GM06990 (cell line): ENCODE results near the gene AKT1S1.

Experiments used
- DNase-seq: peaks from one replicate; pipeline ENCODE4 v3.0.0-alpha.2; 2011; ENCODE audit not compliant: insufficient read length; ENCODE audit errors: extremely low read depth
- H3K27me3 ChIP-seq: replicated peaks from 2 replicates; pipeline ENCODE4 v1.6.0; 2011; ENCODE audit warnings: low read length; ENCODE audit not compliant: control insufficient read depth, insufficient read depth
- H3K36me3 ChIP-seq: 2 replicates; pipeline ENCODE4 v1.5.1; 2011; ENCODE audit warnings: low read length; ENCODE audit not compliant: control insufficient read depth, insufficient read depth
- H3K4me3 ChIP-seq: replicated peaks from 2 replicates; pipeline ENCODE4 v1.5.1; 2011; ENCODE audit warnings: low read depth, mild to moderate bottlenecking, control low read depth, low read length
- TF ChIP-seq, protein P1 (sequence below): IDR thresholded peaks from 2 replicates; pipeline ENCODE4 v1.5.1; 2011; ENCODE audit warnings: low read length, control low read depth, mild to moderate bottlenecking, inconsistent platforms; ENCODE audit not compliant: insufficient read depth, poor library complexity, severe bottlenecking

The AKT1S1 gene

GRCh38 chr19:49915271-49915670 lies 38.1 kb upstream of the AKT1S1 start:
- no peaks in the 10 kb centered on the region for H3K27me3 ChIP-seq
- no peak overlapping the region for H3K4me3 ChIP-seq
- peaks cover 29% of the 10 kb centered on the region for H3K36me3 ChIP-seq
- TF ChIP-seq, protein P1, sequence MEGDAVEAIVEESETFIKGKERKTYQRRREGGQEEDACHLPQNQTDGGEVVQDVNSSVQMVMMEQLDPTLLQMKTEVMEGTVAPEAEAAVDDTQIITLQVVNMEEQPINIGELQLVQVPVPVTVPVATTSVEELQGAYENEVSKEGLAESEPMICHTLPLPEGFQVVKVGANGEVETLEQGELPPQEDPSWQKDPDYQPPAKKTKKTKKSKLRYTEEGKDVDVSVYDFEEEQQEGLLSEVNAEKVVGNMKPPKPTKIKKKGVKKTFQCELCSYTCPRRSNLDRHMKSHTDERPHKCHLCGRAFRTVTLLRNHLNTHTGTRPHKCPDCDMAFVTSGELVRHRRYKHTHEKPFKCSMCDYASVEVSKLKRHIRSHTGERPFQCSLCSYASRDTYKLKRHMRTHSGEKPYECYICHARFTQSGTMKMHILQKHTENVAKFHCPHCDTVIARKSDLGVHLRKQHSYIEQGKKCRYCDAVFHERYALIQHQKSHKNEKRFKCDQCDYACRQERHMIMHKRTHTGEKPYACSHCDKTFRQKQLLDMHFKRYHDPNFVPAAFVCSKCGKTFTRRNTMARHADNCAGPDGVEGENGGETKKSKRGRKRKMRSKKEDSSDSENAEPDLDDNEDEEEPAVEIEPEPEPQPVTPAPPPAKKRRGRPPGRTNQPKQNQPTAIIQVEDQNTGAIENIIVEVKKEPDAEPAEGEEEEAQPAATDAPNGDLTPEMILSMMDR = no peak
- DNase-seq = no peak

- H3K4me3 ChIP-seq = no peak overlapping the region
- no peaks in the 10 kb centered on the region for H3K27me3 ChIP-seq
- no peak for DNase-seq
- H3K36me3 ChIP-seq = peaks cover 41% of the 10 kb centered on the region
- TF ChIP-seq, protein P1 = no peak
These were observed 36.6 kb upstream of the AKT1S1 start for GRCh38 chr19:49913720-49914119.

- TF ChIP-seq, protein P1 = peak; percentile 26
- no peak overlapping the region for H3K4me3 ChIP-seq
- DNase-seq = no peak
These were observed 36.0 kb upstream of the AKT1S1 start for GRCh38 chr19:49912965-49913685.

GRCh38 chr19:49911381-49912145 lies 34.4 kb upstream of the AKT1S1 start:
- Histone ChIP-seq H3K4me3 (no peak overlapping the region), H3K27me3 (no peaks in the 10 kb centered on the region), H3K36me3 (peaks cover 34% of the 10 kb centered on the region)
- TF ChIP-seq, protein P1 = no peak
- no peak for DNase-seq

More at GRCh38 chr19:49912965-49913685, 36.0 kb upstream of the AKT1S1 start:
- peaks cover 42% of the 10 kb centered on the region for H3K36me3 ChIP-seq
- no peaks in the 10 kb centered on the region for H3K27me3 ChIP-seq

DNA sequence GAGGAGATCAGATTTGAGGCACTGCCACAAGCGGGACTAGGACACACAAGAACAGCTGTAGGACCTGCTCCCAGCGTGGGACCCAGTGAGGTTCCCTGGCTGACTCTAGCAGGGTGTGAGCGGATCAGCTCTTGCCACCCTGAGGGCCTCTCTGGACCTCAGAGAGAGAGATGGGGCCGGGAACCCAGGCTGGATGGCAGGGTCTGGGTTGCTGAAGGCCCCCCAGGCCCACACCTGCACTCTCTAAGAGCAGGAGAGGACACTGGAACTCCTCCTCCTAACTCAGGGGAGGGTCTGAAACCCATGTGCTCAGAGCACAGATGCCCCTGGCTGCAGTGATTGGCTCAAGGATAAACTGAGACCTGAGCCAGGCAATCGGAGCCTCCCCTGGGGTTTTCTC lies 33.0 kb upstream of the AKT1S1 start:
- TF ChIP-seq, protein P1 = no peak
- Histone ChIP-seq H3K27me3 (no peaks in the 10 kb centered on the region), H3K4me3 (no peak overlapping the region), H3K36me3 (peaks cover 30% of the 10 kb centered on the region)
- no peak for DNase-seq
